Tibial artery (tissue), 4 donors: ENCODE results near the gene PYGB.

ENCODE experiments used
- DNase-seq, 2 donors: peaks; one replicate each; pipeline ENCODE4 v3.0.0-alpha.2; 2019
- H3K27ac ChIP-seq, 2 donors: fragments of 200-600 bp; sonication (generic) in 1 of 2; 1 replicate in 1 of 2; 2 replicates in 1 of 2; pipeline ENCODE4 v1.5.1; 2018 to 2019; ENCODE audit warnings: mild to moderate bottlenecking in 1 of 2
- H3K27me3 ChIP-seq, 2 donors: fragments of 200-600 bp; sonication (generic) in 1 of 2; one replicate each; pipeline versions ENCODE4 v1.5.1 to v1.6.0; 2016 to 2019
- H3K36me3 ChIP-seq, 3 donors: fragments of 200-600 bp; sonication (generic) in 2 of 3; one replicate each; pipeline ENCODE4 v1.5.1; 2016 to 2019; ENCODE audit warnings: mild to moderate bottlenecking in 2 of 3
- H3K4me1 ChIP-seq, 4 donors: fragments of 200-600 bp; sonication (generic) in 2 of 4; 1 replicate in 3 of 4; 2 replicates in 1 of 4; pipeline ENCODE4 v1.5.1; 2016 to 2019
- H3K4me3 ChIP-seq, 2 donors: fragments of 200-600 bp; sonication (generic) in 1 of 2; 1 replicate in 1 of 2; 2 replicates in 1 of 2; pipeline ENCODE4 v1.5.1; 2018 to 2019; ENCODE audit warnings: mild to moderate bottlenecking in 2 of 2
- H3K9me3 ChIP-seq, 3 donors: fragments of 200-600 bp; sonication (generic) in 1 of 3; one replicate each; pipeline ENCODE4 v1.5.1; 2016 to 2019
- CTCF ChIP-seq, 2 experiments: fragments of 200-600 bp in 1 of 2; fragments of 450-650 bp in 1 of 2; IDR thresholded peaks; one replicate each; pipeline ENCODE4 v1.5.1; 2017 to 2019; ENCODE audit warnings: antibody characterized with exemption in 2 of 2, mild to moderate bottlenecking in 1 of 2, moderate library complexity in 1 of 2
- intact Hi-C: fragments of 100-400 bp; cut with DNase I; formaldehyde crosslinking; loops from one replicate; pipeline ENCODE4 v1.15.0; 2023; ENCODE audit warnings: low total_unique reads

The PYGB gene

GRCh38 chr20:25269057-25269832, 21.4 kb downstream of the PYGB start:
- DNase-seq: peak; percentile 11 to 44
- Histone ChIP-seq H3K27me3 (no peaks in the 10 kb centered on the region), H3K9me3 (no peaks in the 10 kb centered on the region), H3K36me3 (peaks cover 52 to 60% (median 56%) of the 10 kb centered on the region in 3 donors), H3K4me1 (peaks cover 0 to 7% (median 3%) of the 10 kb centered on the region in 4 donors), H3K4me3 (no peak overlapping the region), H3K27ac (no peak overlapping the region)
- intact Hi-C loops: no loop called here
- TF ChIP-seq CTCF (IDR thresholded peaks at IDR 0.05): no peak

GRCh38 chr20:25269833-25270170, 21.9 kb downstream of the PYGB start:
- Histone ChIP-seq H3K4me3 (no peak overlapping the region), H3K36me3 (peaks cover 58 to 66% (median 62%) of the 10 kb centered on the region in 3 donors), H3K27me3 (no peaks in the 10 kb centered on the region), H3K9me3 (no peaks in the 10 kb centered on the region), H3K4me1 (peaks cover 0 to 7% (median 3%) of the 10 kb centered on the region in 4 donors), H3K27ac (no peak overlapping the region)
- DNase-seq: peak in 1 of 2 donors; percentile 13
- TF ChIP-seq CTCF (IDR thresholded peaks at IDR 0.05): no peak
- intact Hi-C loops: no loop called here

GRCh38 chr20:25270829-25271251, 23.0 kb downstream of the PYGB start:
- H3K4me1 ChIP-seq: peaks cover 0 to 7% (median 3%) of the 10 kb centered on the region in 4 donors
- no peak overlapping the region for H3K27ac ChIP-seq
- H3K27me3 ChIP-seq: no peaks in the 10 kb centered on the region
- peak; percentile 18 to 59 for DNase-seq
- intact Hi-C loops: no loop called here
- peaks cover 68 to 76% (median 72%) of the 10 kb centered on the region in 3 donors for H3K36me3 ChIP-seq
- H3K9me3 ChIP-seq: no peaks in the 10 kb centered on the region
- no peak for TF ChIP-seq CTCF (IDR thresholded peaks at IDR 0.05)
- no peak overlapping the region for H3K4me3 ChIP-seq

GRCh38 chr20:25271486-25272222, 23.8 kb downstream of the PYGB start:
- peak; percentile 10 to 52 for DNase-seq
- Histone ChIP-seq H3K27ac (no peak overlapping the region), H3K4me3 (no peak overlapping the region), H3K9me3 (no peaks in the 10 kb centered on the region), H3K36me3 (peaks cover 69 to 81% (median 81%) of the 10 kb centered on the region in 3 donors), H3K4me1 (peaks cover 0 to 7% (median 3%) of the 10 kb centered on the region in 4 donors), H3K27me3 (no peaks in the 10 kb centered on the region)
- intact Hi-C loops: no loop called here
- no peak for TF ChIP-seq CTCF (IDR thresholded peaks at IDR 0.05)

- Histone ChIP-seq H3K4me3 (no peak overlapping the region), H3K9me3 (no peaks in the 10 kb centered on the region), H3K27me3 (no peaks in the 10 kb centered on the region), H3K36me3 (peaks cover 77 to 87% (median 85%) of the 10 kb centered on the region in 3 donors), H3K27ac (peak overlapping the region in 1 of 2 donors; percentile 15), H3K4me1 (peaks cover 0 to 7% (median 3%) of the 10 kb centered on the region in 4 donors)
- peak; percentile 22 to 61 for DNase-seq
- intact Hi-C loops: no loop called here
- TF ChIP-seq CTCF (IDR thresholded peaks at IDR 0.05): no peak
These were observed 24.5 kb downstream of the PYGB start for GRCh38 chr20:25272223-25273000.
